Measurements from ENCODE around the gene POLR2C.
"Not testable (repeated sequence)": the region's sequence is repeated elsewhere in the genome, so short reads cannot be mapped to it uniquely, and the experiment has no call there.

The POLR2C gene

GRCh38 chr16:57479976-57480753, 17.7 kb downstream of the POLR2C start:
- FAIRE-seq: no peak

- FAIRE-seq: no peak
Measured at GRCh38 chr16:57480754-57481230, 18.3 kb downstream of the POLR2C start.

DNA sequence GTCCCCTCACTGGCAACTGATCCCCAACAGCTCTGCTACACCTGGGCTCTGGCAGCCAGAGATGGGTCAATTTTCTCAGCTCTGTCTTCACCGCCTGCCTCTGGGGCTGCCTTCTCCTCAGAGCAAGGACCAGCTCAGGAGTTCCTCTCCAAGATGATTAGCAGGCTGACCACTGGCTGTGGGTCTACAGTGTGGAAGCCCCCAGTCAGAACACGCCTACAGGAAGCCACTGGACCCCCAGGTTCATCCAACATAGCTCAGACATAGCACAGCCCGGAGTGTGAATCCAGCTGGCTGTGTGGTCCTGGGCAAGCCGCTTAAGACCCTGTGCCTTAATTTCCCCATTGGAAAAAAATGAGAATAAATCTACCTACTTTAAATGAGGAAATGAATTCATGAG, 18.9 kb downstream of the POLR2C start:
- FAIRE-seq: no peak

DNA sequence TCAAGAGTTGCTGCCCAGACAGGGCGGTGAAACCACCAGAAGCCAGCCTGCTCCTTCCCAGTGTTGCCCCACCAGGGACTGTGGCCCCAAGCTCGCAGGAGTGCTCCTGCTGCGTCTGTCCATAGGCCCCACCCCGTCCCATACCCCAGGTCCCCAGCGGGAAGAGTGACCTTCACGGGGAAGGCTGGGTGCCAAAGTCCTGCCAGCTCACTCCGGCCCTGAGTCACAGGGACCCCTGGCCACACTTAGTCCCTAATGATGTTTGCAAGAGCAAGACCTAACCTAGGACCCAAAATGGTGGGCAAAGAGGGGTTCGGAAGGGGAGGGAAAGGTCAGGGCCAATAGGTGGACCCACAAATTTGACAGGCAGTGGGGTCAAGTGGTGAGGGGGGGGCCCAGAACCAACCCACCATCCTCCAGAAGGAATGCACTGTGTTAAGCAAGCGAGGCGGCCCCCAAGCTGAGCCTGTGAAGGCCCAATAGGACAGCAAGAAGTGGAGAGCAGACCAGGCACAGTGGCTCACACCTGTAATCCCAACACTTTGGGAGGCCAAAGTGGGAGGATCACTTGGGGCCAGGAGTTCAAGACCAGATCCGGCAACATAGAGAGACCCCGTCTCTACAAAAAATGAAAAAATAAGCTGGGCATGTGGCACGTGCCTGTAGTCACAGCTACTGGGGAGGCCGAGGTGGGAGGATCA, 20.5 kb downstream of the POLR2C start:
- no peak for FAIRE-seq

GRCh38 chr16:57483725-57484514, 21.4 kb downstream of the POLR2C start:
- FAIRE-seq: no peak

DNA sequence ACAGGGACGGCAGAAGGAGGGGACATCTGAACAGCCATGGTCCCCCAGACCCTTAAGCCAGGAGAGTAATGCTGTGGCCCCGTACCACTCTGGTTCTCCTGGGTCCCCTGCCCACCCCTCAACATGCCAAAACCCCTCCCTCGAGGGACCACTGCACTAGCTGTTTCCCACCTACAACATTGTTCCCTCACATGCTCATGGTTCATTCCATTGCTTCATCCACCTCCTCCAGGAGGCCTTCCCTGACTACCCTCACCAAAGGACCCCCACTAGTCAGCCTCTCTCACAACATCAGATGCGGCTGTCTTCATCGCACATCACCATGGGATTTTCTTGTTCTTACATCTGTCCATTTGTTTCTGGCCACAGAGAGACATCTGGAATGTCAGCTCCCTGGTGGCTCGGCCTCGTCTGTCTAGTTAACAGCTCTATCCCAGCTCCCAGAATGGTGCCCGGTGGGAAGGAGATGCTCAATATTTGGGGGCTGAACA, 22.1 kb downstream of the POLR2C start:
- FAIRE-seq: no peak

- no peak for FAIRE-seq
Measured at GRCh38 chr16:57485091-57485915, 22.8 kb downstream of the POLR2C start.

DNA sequence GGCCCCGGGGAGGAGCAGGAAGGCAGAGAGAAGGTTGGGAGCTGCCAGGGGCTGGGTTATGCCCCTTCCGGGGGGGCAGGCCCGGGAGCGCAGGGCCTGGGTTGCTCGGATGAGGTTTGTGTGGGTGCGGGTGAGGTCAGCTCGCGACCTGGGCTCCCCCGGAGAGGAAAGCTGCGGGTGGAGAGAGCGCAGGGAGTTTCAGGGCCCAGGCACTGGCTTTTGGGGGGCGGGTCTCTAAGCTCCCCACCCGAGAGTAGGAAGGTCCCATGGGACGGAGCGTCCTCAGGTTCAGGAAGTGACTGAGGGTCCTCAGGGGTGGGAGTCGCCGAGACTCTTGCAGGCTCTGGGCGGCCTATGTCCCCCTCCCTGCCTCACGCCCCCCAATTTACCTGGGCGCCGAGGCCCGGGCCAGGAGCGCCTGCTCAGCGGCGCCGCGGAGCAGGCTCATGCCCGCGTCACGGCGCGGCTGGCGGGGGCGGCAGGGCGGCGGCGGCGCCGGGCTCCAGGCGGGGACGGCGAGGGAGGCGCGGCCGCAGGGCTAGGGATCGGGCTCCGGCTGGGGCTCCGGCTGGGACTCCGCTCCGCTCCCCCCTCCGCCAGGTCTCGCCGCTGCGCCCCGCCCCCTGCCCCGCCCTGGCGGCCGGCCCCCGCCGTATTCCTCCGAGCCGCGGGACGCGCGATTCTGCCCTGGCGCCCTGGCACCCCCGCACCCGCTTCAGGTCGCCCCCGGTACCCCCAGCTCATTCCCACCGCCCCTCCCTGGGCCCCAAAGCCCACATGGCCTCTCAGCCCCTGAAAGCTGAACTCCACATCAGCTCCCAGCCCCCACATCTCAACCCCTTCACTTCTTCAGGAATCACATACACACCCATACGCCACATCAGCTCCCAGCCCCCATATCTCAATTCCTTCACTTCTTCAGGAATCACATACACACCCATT, 23.7 kb downstream of the POLR2C start, which contains the start of gene DOK4:
Gene DOK4, minus strand, starts transcription at position 578 of the 942 bp plus-strand sequence. CDS start 6,986 bp downstream, outside the sequence.
- FAIRE-seq: no peak

- no peak for FAIRE-seq
Measured at GRCh38 chr16:57486858-57487834, 24.7 kb downstream of the POLR2C start.

- FAIRE-seq: no peak
Measured at GRCh38 chr16:57489229-57489628, 26.8 kb downstream of the POLR2C start.

- no peak for FAIRE-seq
Measured at GRCh38 chr16:57493767-57494166, 31.3 kb downstream of the POLR2C start.

DNA sequence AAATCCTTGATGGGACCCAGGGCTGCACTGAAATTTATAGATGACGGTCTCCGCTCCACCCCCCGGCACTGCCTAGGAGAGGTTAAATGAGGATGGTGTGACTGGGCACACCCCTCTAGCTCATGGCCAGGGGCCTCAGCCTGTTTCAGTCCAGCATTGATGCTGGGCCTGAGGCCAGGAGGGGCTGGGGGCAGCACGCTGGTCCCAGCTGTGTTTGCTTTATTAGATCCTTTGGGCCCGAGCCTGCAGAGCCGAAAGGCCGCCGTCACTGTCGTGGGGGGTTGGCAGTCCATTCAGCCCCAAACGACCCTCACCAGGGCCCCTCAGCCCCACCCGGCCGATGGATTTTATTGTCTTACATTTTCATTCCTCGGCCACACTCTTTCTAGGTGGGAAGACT, 34.6 kb downstream of the POLR2C start:
- no peak for FAIRE-seq

DNA sequence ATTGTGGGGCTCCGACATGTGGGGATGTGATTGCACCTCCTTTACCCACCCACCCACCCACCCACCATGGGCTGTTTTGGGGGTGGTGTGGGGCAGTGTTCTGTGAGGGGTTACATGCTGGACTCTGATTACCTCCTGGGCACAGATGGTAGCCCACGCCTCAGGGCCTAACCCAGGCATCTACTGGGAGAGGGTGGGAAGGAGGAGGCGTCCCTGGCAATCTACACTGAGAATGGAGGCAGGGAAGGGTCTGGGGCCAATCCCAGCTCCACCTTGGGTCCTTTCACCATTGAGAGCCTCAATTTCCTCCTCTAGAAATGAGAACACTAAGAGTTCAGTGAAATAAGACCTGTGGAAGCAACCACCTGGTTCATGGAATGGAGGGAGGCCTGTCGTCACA, 35.6 kb downstream of the POLR2C start:
- no peak for FAIRE-seq

DNA sequence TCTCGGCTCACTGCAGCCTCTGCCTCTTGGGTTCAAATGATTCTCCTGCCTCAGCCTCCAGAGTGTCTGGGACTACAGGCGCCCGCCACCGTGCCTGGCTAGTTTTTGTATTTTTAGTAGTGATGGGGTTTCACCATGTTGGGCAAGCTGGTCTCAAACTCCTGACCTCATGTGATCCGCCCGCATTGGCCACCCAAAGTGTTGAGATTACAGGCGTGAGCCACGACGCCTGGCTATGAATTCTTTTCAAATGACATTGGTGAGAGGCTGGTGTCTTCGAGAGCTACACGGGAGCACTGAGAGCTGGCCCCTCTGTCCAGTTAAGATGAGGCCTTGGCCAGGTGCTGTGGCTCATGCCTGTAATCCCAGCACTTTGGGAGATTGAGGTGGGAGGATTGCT, 37.5 kb downstream of the POLR2C start:
- FAIRE-seq: not testable (repeated sequence)

GRCh38 chr16:57500578-57501111, 38.2 kb downstream of the POLR2C start:
- no peak for FAIRE-seq

DNA sequence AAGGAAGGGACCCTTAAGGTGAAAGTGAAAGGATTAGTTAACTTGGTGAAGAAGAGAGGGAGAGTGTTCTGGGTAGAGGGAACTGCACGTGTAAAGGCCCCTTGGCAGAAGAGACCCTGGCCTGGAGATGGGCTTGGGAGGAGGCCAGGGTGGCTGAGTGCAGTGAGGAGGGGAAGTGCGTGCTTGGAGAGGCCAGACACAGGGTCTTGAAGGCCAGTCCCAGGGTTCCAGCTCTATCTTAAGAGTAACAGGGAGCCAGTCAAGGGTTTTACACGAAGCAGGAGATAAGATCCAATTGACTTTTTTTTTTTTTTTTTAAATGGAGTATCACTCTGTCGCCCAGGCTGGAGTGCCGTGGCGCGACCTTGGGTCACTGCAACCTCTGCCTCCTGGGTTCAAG, 39.0 kb downstream of the POLR2C start:
- no peak for FAIRE-seq

DNA sequence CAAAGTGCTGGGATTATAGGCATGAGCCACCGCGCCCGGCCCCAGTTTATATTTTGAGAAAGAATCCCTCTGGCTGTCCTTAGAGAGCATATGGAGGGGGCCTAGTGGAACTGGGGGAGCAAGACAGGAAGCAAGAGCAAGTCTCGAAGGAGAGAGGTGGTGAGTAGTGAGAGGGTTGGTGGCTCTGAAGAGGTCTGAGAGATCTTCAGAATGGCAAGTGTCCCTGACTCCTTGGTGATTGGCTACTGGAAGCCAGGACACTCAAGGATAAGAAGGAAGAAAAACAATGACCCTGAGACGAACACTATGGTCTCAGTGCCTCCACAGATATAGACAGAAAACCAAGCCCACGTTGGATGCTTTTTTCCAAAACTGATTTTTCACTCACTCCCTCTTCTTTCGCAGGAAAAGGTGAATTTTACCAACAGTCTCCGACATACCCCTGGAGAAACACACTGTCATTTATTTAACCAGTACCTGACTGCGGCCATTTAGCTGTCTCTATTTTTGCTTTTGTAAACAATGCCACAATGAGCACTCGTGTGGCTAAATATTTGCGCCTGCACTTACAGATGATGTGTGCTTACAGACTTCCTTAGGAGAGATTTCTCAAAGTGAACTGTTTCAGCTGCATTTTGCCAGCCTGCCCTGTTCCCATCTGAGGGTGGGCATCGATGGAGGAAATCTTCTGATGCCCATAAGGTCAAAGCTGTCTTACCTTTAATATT, 39.7 kb downstream of the POLR2C start:
- FAIRE-seq: no peak

GRCh38 chr16:57503366-57503765, 40.9 kb downstream of the POLR2C start:
- no peak for FAIRE-seq

DNA sequence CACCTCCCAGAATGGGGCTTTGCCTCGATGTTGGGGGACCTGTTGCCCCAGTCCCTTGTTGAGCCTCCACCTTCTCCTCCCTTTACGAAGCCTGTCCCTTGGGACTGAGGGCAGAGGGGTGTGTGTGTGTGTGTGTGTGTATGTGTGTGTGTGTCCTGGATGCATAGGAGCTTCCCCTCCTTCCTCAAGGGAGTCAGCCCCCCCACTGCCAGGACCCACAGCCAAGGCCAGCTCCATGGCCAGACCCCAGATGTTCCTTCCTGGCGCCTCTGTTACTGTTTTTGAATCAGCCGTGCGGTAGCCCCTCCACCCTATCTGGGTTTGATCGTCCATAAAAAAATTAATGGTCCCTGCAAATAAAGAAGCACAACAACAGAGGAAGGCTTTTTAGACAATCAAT, 41.5 kb downstream of the POLR2C start:
- FAIRE-seq: no peak
